NCI-H128 (cell line): ENCODE measurements around the gene SHC4.
"Not testable (repeated sequence)": the region's sequence is repeated elsewhere in the genome, so short reads cannot be mapped to it uniquely, and the experiment has no call there.

Experiments
- DNase-seq: peaks from one replicate; lab custom pipeline; 2025; ENCODE audit not compliant: unreplicated experiment; lab: John Stamatoyannopoulos, UW

SHC4 gene

GRCh38 chr15:48928877-48929538 is 34.7 kb downstream of the SHC4 start:
- no peak for DNase-seq

DNA sequence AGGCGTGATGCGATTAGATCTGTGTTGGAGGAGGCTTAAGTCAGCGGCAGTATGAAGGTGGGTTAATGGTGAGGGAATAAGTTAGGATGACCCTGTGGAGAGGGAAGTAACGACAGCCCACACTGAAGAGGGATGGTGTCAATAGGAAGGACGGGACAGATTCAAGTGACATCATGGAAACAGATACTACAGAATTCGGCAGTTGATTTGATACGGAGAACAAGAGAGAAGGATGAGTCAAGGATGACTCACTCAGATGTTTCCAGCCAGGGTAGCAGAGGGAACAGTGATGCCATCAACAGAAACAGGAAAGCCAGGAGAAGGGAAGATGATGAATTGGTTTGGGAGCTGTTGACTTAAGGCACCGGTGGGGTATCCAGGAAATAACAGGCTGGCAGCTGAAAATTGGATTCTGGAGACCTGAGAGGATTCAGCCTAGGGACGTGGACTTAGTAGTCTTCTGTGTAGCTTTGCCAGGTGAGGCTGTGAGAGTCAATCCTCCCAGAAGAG is 38.0 kb downstream of the SHC4 start:
- no peak for DNase-seq

DNA sequence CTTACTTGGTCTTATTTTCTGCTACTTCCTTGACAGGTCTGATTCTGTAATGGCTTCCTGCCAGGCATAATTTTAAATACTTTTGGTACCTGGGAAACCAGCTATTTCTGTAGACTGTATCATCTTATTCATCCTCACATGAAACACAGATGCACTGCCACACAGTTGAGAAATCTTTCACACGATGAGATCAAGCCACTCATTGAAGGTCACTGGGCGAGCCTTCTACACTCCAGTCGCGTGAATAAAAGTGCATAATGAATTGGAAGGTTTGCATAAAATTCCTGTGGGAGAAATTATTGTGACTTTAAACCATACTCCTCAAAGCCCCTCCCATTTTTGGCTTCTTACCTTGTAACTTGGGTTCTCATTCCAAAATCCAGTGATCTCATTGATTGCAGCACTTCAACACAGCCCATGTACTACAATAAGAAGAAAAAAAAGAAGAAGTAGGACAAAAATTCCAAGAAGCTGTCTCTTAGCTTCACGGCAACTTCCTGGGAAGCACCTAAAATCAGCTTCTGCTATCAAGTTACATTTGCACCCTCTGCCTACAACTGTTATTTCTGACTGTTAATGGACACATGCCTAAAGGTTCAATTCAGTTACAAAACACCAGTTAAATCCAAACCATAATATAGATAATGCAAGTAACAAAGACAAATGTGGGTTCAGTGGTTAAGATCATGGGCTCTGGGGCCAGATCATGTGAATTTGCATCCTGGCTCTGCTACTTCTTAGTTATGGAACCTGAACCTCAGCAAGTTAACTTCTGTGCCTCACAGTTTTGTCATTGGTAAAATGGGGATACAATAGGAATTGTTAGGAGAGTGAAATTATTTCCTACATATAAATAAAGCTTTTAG is 39.0 kb downstream of the SHC4 start:
- no peak for DNase-seq

GRCh38 chr15:48922046-48922445 is 41.7 kb downstream of the SHC4 start:
- DNase-seq = no peak

DNA sequence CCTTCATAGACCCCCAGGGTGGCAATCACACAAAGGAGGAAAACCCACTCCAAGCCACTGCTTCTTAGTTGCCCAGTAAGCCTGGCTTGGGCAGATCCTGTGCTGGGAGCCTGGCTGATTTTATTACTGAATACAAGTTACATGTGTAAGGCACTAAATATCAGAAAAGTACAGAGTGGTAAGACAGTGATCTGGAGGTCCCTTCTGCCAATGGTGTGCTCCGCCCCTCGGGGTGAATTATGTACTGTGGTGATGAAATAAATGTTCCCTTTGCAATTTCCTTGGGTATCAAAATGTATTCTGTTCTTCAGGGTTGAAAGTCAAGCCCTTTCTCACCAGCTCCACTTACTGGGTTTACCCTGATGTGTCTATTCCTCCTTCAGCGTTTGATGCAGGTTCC is 47.0 kb downstream of the SHC4 start:
- DNase-seq = no peak

DNA sequence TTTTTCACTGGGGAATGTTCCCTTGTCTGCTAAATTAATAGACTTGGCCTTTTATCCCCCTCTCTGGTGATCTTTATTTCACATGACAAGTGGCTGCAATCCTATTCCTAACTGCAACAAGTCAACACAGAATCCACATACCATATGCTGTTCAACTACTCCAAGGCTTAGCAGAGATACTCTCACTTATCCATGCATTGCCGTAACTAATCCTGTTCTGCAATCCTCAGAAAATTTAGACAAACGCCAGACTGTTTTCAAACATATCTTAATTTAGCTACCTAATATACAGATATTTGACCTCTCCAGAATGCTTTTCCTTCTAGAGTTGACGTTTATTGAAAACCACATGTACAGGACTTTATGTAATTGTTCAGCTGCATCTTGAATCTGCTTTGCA is 47.9 kb downstream of the SHC4 start:
- no peak for DNase-seq

- no peak for DNase-seq
These were observed 49.0 kb downstream of the SHC4 start for GRCh38 chr15:48914717-48915116.

GRCh38 chr15:48913141-48913540 is 50.6 kb downstream of the SHC4 start:
- no peak for DNase-seq

- not testable (repeated sequence) for DNase-seq
These were observed 53.2 kb downstream of the SHC4 start for GRCh38 chr15:48910554-48910953.

DNA sequence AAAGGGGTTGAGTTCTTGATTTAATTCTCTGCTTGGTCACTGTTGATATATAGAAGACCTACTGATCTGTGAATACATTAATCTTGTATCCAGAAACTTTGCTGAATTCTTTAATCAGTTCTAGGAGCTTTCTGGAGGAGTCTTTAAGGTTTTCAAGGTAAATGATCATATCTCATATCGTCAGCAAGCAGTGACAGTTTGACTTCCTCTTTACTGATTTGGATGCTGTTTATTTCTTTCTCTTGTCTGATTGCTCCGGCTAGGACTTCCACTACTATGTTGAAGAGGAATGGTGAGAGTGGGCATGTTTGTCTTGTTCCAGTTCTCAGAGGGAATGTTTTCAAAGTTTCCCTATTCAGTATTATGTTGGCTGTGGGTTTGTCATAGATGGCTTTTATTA is 54.4 kb downstream of the SHC4 start:
- DNase-seq = not testable (repeated sequence)

- DNase-seq = no peak
These were observed 57.9 kb downstream of the SHC4 start for GRCh38 chr15:48905847-48906246.

DNA sequence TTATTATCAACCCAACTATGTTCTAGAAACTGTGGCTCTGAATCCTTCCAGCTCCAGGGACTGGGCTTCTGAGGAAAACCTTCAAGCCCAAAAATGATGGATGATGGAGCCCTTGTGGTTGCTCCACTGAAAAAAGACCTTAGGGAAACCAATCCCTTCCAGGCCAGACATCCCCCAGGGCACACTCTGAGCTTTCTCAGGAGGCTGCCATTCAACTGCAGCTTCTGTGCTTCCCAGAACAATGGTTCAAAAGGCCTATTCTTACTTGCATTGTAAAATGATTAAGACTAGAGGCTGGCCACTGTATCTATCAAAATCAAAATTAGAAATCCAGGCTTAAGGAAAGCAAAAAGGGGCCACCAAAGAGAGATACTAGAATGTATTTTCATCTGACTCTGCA is 58.5 kb downstream of the SHC4 start:
- DNase-seq = no peak

DNA sequence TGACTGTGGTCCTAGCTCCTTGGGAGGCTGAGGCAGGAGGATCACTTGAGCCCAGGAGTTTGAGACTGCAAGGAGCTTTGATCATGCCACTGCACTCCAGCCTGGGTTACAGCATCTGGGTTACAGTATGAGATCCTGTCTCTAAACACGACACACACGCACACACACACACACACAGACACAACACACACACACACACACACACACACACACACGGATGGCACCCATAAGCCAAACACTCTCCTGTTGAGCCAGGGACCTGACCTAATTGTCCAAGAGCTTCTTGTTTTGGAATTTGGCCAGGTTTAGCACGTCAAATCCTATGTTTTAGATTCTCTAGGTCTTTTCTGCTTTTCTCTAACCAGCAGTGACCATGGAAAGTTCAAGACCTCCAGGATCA is 59.0 kb downstream of the SHC4 start:
- DNase-seq = no peak

DNA sequence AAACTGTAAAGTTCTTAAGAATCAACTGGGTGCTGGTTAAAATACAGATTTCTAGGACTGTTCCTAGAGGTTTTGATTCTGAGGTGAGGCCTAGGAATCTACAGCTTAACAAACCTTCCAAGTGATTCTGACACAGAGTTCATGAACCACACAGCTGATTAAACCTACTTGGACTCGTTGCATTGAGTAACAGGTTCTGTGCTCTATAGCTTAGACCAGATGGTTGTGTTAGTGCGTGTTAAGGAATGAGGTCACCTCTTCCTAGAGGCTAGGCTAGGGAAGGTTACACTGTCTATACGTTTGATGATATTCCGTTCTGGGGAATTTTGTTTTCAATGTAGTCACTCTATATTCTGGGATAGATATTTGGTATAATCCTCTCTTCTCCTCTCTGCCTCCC is 63.9 kb downstream of the SHC4 start:
- no peak for DNase-seq

DNA sequence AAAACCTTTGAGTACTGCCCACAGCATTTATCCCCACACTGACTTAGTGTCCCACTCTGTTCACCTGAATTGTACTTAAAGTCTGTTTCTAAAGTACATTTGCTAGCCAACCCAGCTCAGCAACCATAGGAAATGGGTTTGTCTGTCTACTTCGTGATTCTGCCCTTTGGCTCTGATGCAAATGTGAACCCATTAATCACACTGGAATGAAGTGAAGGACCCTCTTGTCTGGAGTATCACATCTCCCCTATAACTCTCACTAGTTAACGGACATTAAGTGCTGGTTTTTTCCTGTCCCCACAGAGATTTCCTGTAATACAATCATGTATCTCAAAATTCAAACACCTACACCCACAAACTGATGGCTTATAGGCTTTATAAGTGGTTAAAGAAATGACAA is 65.3 kb downstream of the SHC4 start:
- DNase-seq = no peak

DNA sequence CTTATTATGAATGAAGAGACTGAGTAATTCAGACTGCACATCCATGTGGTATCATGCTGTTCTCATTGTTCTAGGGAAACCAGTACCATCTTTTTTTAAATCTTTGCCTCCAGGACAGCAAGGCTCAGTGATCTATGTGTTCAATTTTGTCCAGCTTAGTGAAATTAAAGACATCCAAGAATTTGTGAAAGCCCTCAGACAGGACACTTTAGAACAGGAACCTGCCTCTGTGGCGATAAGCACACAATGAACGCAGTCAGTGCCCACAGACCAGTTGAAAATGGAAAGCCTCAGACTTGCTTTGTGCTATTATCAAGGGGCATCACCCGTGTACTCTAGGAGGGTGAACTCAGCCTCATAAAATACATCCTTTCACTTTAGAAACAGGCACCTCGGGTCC is 65.7 kb downstream of the SHC4 start:
- no peak for DNase-seq

DNA sequence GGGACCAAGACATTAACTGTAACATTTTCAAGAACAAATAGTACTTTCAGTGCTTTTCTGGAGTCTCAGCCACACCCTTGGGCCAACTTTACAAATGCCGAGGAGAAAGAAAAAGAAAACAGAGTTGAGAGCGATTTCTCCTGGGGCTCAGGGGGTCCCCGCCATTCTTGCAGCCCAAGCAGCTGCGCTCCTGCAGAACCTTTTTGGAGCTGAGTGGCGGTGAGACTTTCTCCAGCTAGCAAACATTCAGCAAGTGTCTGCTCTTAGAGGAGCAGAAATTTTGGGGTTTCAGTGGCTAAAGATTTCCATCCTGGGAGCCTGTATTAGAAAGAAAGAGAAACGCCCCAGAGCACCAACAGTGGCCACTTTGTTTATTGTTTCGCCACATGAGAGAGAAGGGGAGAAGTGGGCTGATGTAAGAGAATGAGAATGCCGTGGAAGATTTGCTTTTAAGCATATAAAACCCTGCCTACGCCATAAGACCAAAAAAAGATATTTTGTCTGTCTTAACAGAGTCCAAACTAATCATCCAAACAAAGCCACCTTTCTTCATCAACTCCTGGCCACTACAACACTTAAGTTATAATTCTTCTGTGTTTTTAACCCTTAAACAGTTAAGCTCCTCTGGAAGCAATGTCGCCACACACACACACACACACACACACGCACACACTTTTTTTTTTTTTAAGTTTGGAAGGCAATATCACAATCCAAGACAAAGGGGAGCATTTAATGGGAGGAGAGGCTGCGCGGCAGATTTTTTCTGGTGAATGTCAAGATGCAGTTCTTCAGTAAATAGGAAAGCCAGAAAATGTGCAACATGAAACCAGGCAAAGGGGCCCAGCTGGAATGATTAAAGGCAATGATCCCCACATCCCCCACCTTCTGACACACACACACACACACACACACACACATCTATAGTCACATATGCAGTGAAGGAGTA is 66.6 kb downstream of the SHC4 start:
- no peak for DNase-seq

DNA sequence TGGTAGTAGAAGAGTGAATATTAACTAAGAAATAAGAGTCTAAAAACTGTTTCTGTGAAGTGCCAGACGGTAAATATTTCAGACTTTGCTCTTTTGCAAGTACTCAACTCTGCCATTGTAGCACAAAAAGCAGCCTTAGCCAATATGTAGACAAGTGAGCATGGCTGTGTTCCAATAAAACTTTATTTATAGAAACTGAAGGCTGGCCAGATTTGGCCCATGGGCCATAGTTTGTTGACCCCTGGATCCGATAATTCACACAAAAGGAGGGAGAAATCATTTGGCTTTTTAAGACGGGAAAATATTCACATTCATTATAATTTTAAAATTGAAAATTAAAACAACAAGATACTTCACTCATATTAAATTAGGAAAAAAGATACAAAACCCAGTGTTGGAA is 70.4 kb downstream of the SHC4 start:
- no peak for DNase-seq

- DNase-seq = no peak
These were observed 72.4 kb downstream of the SHC4 start for GRCh38 chr15:48891232-48891765.

DNA sequence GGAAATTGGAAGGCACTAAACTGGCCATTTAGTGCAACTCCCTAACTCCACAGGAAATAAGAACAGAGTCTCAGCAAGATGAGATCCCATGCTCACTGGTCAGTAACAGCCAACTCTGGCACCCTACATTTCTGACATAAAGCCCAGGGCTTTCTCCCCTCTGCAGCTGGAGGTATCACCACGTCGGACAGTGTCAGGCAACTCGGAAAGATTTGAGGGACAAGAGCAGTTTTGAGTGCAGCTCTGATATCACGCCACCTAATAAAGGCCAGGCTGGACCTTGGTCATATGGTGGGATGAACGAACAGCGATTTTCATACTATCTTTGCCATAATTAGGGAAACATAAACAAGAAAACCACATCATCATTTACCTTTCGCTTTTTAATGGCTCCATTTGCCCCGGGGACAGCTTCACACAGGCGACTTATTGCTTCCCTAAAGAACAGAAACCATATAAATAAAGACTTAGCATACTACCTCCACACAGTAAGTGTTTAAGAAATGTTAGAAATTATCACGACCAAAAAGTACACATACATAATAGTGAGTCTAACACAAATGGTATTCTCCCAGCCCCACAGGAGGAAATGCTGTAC is 73.2 kb downstream of the SHC4 start:
- no peak for DNase-seq

DNA sequence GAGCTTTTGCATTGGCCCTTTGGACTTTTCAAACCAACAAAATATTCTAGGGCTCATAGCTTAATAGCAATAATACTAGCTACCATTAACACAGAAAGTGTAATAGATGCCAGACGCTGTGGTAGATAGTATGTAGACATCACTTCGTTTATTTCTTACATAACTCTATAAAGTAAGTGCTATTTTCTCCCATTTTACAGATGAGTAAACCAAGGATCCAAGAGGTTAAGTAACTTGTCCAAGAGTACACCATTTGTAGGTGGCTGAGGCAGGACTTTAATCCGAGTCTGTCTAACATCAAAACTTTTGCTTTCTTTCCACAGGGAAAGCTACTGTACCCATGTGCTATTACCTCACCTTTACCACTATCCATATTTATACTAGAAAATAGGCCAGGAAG is 73.8 kb downstream of the SHC4 start:
- no peak for DNase-seq
